ENCODE measurements around the gene RBBP9.
A peak's percentile ranks its signal among the peaks of the same experiment; 100 is the strongest.
"Not testable (repeated sequence)": the region's sequence is repeated elsewhere in the genome, so short reads cannot be mapped to it uniquely, and the experiment has no call there.

The RBBP9 gene

GRCh38 chr20:18496740-18497592 is at the start of gene RBBP9:
Gene RBBP9, minus strand, starts transcription at chr20:18497225. Its CDS starts 58 bp downstream, at chr20:18497167.
- DNase-seq (ENCODE audit: low read depth in 2 of 2) = peak; percentile 72 to 76

- no peak for DNase-seq (ENCODE audit: low read depth in 2 of 2)
Observed at GRCh38 chr20:18545566-18545965, 48.5 kb upstream of the RBBP9 start.

GRCh38 chr20:18543932-18544331 is 46.9 kb upstream of the RBBP9 start:
- no peak for DNase-seq (ENCODE audit: low read depth in 2 of 2)

- DNase-seq (ENCODE audit: low read depth in 2 of 2) = no peak
Observed at GRCh38 chr20:18543216-18543615, 46.2 kb upstream of the RBBP9 start.

- DNase-seq (ENCODE audit: low read depth in 2 of 2) = no peak
Observed at GRCh38 chr20:18541741-18542140, 44.7 kb upstream of the RBBP9 start.

- DNase-seq (ENCODE audit: low read depth in 2 of 2) = no peak
Observed at GRCh38 chr20:18537651-18538050, 40.6 kb upstream of the RBBP9 start.

- DNase-seq (ENCODE audit: low read depth in 2 of 2) = no peak
Observed at GRCh38 chr20:18533978-18534644, 37.1 kb upstream of the RBBP9 start.

- DNase-seq (ENCODE audit: low read depth in 2 of 2) = no peak
Observed at GRCh38 chr20:18533491-18533890, 36.5 kb upstream of the RBBP9 start.

GRCh38 chr20:18532626-18533025 is 35.6 kb upstream of the RBBP9 start:
- DNase-seq (ENCODE audit: low read depth in 2 of 2) = no peak

GRCh38 chr20:18529041-18529440 is 32.0 kb upstream of the RBBP9 start:
- DNase-seq (ENCODE audit: low read depth in 2 of 2) = no peak

- no peak for DNase-seq (ENCODE audit: low read depth in 2 of 2)
Observed at GRCh38 chr20:18527836-18528235, 30.8 kb upstream of the RBBP9 start.

- DNase-seq (ENCODE audit: low read depth in 2 of 2) = no peak
Observed at GRCh38 chr20:18527339-18527738, 30.3 kb upstream of the RBBP9 start.

- DNase-seq (ENCODE audit: low read depth in 2 of 2) = not testable (repeated sequence)
Observed at GRCh38 chr20:18526761-18527160, 29.7 kb upstream of the RBBP9 start.

- DNase-seq (ENCODE audit: low read depth in 2 of 2) = no peak
Observed at GRCh38 chr20:18524646-18525045, 27.6 kb upstream of the RBBP9 start.

GRCh38 chr20:18523066-18523465 is 26.0 kb upstream of the RBBP9 start:
- DNase-seq (ENCODE audit: low read depth in 2 of 2) = no peak

- DNase-seq (ENCODE audit: low read depth in 2 of 2) = not testable (repeated sequence)
Observed at GRCh38 chr20:18522066-18522465, 25.0 kb upstream of the RBBP9 start.

- no peak for DNase-seq (ENCODE audit: low read depth in 2 of 2)
Observed at GRCh38 chr20:18515973-18516372, 18.9 kb upstream of the RBBP9 start.

GRCh38 chr20:18514127-18514526 is 17.1 kb upstream of the RBBP9 start:
- DNase-seq (ENCODE audit: low read depth in 2 of 2) = no peak

GRCh38 chr20:18513208-18513607 is 16.2 kb upstream of the RBBP9 start:
- no peak for DNase-seq (ENCODE audit: low read depth in 2 of 2)

GRCh38 chr20:18511571-18511970 is 14.5 kb upstream of the RBBP9 start:
- no peak for DNase-seq (ENCODE audit: low read depth in 2 of 2)

- DNase-seq (ENCODE audit: low read depth in 2 of 2) = peak; percentile 96 to 98
Observed at GRCh38 chr20:18507218-18508191, 10.5 kb upstream of the RBBP9 start, which contains the start of gene SEC23B. Gene SEC23B, plus strand, starts transcription at chr20:18507940. Its CDS starts 2,896 bp downstream, at chr20:18510836.

- DNase-seq (ENCODE audit: low read depth in 2 of 2) = no peak
Observed at GRCh38 chr20:18506744-18507143, 9.7 kb upstream of the RBBP9 start.
